Posterior vena cava (tissue), 2 donors: ENCODE results near the gene MCC. TPM values are rescaled to one million over a fixed set of nuclear protein-coding genes. Genes with fewer than 3 reads are reported as not detected.
"Not testable (repeated sequence)": the region's sequence is repeated elsewhere in the genome, so short reads cannot be mapped to it uniquely, and the experiment has no call there.

ENCODE experiments used
- DNase-seq: peaks from one replicate; pipeline ENCODE4 v3.0.0-alpha.2; 2020; ENCODE audit warnings: low spot score
- intact Hi-C, 2 donors: fragments of 100-400 bp; cut with DNase I; formaldehyde crosslinking; loops; one replicate each; pipeline versions ENCODE4 v1.14.1 to v1.14.2; 2022 to 2023
- total RNA-seq, 2 donors: library from RNA; stranded (reverse); fragmentation: NEBNext Ultra II Directional; extraction: Animal tissue kit (Norgen Biotek cat#: 25700); gene quantifications; one replicate each; pipeline ENCODE4 v1.2.1, GENCODE V29; 2021
- donor health status: DM: yes; HTN: yes; CAD: no.
- donor health status: DM: yes; HTN: yes; CAD: no.

The MCC gene
- total RNA-seq, 2 donors from 2014 or later = 12.3 to 14.6 TPM

GRCh38 chr5:113434889-113435288 lies 53.4 kb downstream of the MCC start, which contains the start of gene TSSK1B:
TSSK1B (minus strand) TSS chr5:113434989; CDS start chr5:113434839, 150 bp downstream.
- DNase-seq = no peak
- intact Hi-C loops = no loop called here

DNA sequence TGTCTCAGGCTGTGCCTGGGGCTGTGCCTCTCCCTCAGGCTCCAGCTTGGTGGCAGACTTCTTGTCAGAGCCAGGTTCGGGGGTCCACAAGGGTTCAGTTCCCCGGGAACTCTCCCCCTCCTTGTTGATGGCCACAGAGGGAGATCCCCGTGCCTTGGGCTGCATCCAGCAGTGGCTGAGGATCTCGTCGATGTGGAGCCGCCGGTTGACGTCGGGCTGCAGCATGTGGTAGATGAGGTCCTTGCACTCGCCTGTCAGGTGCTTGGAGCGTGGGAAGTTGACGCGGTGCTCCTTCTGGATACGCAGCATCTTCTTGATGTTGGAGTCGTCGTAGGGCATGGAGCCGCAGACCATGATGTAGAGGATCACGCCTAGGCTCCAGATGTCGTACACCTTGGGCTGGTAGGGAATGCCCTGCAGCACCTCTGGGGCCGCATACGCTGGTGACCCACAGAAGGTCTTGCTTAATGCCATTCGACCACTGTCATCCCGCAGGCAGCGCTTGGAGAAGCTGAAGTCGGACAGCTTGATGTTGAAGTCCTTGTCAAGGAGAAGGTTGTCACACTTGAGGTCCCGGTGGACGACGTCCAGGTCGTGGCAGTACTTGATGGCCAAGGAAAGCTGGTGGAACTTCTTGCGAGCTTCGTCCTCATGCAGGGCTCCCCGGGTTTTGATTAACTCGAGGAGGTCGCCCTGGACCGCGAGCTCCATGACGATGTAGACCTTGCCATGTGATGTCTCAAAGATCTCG lies 54.2 kb downstream of the MCC start:
- intact Hi-C loops = no loop called here
- DNase-seq = no peak

DNA sequence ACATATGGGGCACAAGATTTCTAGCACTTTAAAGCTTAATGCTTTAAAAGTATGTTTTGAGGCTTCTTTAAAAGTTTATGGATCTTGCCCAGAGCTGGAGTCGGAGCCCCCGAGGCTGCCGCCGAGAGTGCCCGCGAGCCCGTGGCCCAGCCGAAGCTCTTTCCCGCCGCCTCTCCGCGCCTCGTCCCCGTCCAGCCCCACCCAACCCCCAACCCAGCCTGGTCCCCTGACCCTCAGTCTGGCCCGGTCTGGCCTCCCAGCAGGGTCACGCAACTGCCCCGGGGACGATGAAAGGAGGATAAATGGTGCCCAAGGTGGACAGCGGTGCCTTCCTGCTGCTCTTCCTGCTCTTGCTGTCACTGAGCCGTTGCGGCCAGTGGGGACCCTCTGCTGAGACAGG lies 55.2 kb downstream of the MCC start:
- no peak for DNase-seq
- intact Hi-C loops = no loop called here

DNA sequence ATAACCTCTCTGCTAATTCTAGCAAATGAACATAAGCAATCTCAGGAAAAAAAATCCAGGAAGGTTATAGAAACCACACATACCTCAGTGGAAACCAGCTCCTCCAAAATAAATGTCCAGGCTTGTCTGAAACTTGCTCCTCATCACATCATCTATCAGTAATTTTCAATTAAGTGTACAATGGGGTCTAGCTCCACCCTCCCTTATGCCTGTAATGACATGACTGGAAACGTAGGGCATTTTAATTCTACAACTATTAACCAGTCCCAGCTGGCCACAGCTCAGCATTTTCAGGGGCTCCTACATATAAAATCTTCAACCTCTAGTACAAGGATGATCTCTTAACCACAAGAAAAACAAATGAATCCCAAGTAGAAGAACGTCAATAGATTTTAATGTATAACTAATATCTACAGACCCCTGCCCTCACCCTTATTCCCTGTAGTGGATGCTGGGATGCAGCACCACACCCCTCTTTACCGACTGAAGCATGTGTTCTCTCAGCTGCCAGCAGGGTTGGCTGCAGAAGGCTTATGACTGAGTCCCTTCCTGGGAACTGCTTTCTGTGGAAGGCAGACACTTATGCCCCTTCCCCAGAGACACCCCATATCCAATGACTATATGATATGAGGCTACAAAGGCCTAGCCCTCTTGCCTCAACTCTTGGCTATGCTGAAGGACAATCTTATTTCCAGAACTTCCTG lies 60.2 kb downstream of the MCC start:
- no peak for DNase-seq

GRCh38 chr5:113425909-113426308 lies 62.3 kb downstream of the MCC start:
- intact Hi-C loops = no loop called here
- DNase-seq = no peak

More for the DNA sequence above, 60.2 kb downstream of the MCC start:
- intact Hi-C loops = no loop called here

- no peak for DNase-seq
- intact Hi-C loops = no loop called here
Measured at GRCh38 chr5:113421693-113422092, 66.6 kb downstream of the MCC start.

- intact Hi-C loops = no loop called here
Measured at GRCh38 chr5:113405530-113405929, 82.7 kb downstream of the MCC start.

DNA sequence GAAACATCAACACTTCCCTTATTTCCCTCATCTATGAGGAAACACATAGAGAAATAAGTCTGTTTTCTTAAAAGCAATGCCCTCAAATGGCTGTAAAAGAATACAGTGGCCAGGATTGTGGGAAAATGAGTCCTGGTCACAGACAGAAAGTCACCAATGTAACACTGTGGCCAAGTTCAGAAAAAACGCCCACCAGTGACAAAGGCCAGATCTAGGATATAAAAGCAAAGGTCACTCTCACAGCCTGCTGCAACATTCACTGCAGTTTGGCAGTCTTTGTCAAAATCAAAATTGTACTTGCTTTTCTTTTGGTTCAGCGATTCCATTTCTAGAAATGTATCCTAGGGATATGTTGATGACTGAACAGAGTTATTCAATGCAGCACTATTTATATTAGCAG lies 84.0 kb downstream of the MCC start:
- no peak for DNase-seq
- intact Hi-C loops = no loop called here

More at GRCh38 chr5:113405530-113405929, 82.7 kb downstream of the MCC start:
- no peak for DNase-seq

GRCh38 chr5:113397986-113398385 lies 90.3 kb downstream of the MCC start:
- DNase-seq, intact Hi-C loops: not testable (repeated sequence)

- intact Hi-C loops = no loop called here
- DNase-seq = no peak
Measured at GRCh38 chr5:113397046-113397445, 91.2 kb downstream of the MCC start.

GRCh38 chr5:113394658-113395057 lies 93.6 kb downstream of the MCC start:
- intact Hi-C loops = no loop called here

DNA sequence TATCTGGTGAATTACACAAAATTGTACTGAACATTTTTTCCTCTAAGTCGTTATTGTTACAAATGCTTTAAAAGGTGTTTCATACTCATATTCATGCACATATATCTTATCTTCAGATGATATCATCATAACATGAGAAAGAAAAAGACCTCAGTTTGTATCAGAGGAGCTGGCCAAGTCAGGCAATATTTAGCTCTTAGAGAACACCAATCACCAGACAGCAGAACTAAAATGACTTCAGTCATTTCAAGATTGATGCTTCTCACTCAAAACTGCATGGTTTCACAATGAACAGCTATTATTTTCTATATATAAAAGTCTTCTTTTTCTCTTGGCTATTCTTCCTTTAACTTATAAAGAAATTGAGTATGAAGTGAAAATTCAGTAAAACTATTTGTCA lies 98.0 kb downstream of the MCC start:
- intact Hi-C loops = no loop called here
- DNase-seq = no peak

More at GRCh38 chr5:113394658-113395057, 93.6 kb downstream of the MCC start:
- no peak for DNase-seq

DNA sequence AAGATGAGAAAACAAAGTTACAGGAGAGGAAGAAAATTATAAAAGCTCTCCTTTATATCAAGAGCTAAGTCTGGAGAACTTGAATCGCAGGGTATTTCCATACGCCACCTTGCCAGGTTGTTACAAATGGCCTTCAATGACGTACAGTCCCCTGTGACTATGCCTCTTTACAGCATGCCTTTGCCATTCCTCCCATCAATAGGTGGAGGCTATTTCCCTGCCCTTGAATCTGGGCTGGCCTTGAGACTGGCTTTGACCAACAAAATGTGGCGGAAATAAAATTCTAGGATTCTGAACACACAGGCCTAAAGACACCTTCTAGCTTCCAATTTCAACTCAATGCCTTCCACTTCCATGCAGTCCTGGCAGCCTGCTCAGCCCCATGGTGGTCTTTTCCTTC lies 99.1 kb downstream of the MCC start:
- no peak for DNase-seq
- intact Hi-C loops = no loop called here

- intact Hi-C loops = no loop called here
- no peak for DNase-seq
Measured at GRCh38 chr5:113387844-113388243, 100.4 kb downstream of the MCC start.

GRCh38 chr5:113384782-113385285 lies 103.4 kb downstream of the MCC start:
- intact Hi-C loops = no loop called here
- no peak for DNase-seq

DNA sequence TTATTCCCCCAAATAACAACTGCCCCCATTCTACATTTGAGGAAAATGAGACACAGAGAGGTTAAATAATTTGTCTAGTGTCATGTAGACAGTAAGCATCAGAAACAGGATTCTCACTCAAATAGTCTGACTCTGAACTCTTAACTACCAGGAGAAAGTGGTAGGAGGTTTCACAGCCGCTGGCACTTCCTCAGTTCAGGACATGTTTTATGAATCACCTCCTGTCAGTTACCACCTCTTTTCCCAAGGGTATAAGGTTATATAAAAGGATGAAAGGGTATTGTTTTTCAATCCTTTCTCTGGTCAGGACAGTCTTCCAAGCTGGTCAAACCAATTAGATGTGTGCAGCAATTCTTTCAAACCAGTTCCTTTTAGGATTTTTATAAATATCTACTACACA lies 105.5 kb downstream of the MCC start:
- no peak for DNase-seq

GRCh38 chr5:113381791-113382190 lies 106.5 kb downstream of the MCC start:
- intact Hi-C loops = no loop called here
- DNase-seq = no peak

More for the DNA sequence above, 105.5 kb downstream of the MCC start:
- intact Hi-C loops = no loop called here

DNA sequence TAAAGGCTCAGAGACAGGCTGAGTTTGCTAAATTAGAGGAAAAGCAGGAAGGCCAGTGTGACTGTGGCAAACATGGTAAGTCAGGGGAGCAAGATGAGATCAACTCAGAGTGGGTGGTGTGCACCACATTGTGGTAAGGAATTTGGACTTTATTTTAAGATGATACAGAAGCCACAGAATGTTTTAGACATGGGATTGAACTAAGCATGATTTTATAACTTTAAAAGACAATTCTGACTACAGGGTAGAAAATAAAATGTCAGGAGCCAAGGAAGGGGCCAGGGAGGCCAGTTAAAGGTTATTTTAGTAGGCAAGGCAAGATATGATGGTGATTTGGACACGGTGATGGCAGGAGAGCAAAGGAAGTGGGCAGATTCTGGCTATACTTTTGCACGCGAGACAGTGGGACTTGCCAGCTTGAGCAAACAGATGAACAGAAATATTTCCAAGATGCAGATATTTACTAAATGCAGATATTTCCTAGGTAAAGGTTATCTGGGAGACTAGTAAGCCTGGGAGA lies 107.4 kb downstream of the MCC start:
- no peak for DNase-seq
- intact Hi-C loops = no loop called here

DNA sequence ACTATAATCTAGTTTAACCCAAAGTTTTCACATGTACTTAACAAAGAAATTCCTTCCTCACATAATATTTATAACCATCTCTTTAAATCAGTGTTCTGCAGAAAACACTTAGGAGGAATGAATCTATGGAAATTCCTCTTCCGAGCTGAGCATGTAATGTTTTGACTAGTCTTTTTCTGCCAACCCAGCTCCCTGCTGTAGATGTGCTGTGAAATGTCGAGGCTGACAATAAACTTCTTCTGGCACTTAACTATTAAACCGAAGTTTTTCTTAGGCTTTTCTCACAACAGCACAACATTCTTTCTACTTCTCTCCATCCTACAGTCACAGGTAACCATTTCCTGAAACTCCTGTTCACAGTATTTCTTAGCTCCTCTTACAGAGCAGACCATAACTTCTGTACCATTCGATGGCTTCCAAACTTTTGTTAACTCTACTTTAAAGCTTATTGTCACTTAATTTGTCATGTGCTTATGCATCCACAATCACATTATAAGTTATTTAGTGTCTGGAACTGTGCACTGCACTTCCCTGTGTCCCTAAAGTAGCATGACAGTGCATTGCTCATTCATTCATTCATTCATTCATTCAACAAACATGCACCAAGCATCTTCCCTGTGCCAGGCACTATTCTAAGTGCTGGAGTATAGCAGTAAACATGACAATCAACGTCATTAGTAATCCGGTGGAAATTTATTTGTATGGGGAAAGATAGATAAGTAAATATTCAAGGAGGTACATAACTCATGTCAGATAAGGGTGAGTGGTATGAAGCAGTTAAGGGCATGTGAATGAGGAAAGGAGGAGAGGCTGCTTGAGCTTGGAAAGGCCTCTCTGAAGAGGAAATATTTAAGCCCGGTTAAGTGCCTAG lies 108.1 kb downstream of the MCC start:
- DNase-seq = no peak
- intact Hi-C loops = no loop called here
